IMR-90 (cell line): ENCODE results near the gene GIMD1. TPM values are rescaled to one million over a fixed set of nuclear protein-coding genes. Genes with fewer than 3 reads are reported as not detected.
A peak's percentile ranks its signal among the peaks of the same experiment; 100 is the strongest.

ENCODE experiments used
- ATAC-seq: fragments of 200-7000 bp; cut with Tn5 transposase; 2 replicates; pipeline ENCODE4 v1.9.1; 2020; ENCODE audit warnings: low read depth, mild to moderate bottlenecking, moderate library complexity
- BruUV-seq: library from RNA; stranded (reverse); fragments of 400-500 nt; replicated peaks from 2 replicates; lab custom pipeline; 2021; lab: Mats Ljungman, UMichigan
- CTCF ChIA-PET: fragments of 300-600 bp; formaldehyde crosslinking; extraction: SDS; loops from one replicate; lab custom pipeline; 2021; ENCODE audit warnings: antibody characterized with exemption; lab: Yijun Ruan, JAX
- POLR2A ChIA-PET: fragments of 300-600 bp; sonication (Branson Sonifier 250); formaldehyde crosslinking; loops from one replicate; lab custom pipeline; 2022; ENCODE audit warnings: antibody characterized with exemption; ENCODE audit not compliant: unreplicated experiment; lab: Charles Lee
- DNase-seq: peaks from one replicate; pipeline ENCODE4 v3.0.0; 2013
- H2AFZ ChIP-seq: replicated peaks from 2 replicates; pipeline ENCODE3; 2013; ENCODE audit warnings: low read length, mild to moderate bottlenecking; ENCODE audit not compliant: poor library complexity
- H2AK5ac ChIP-seq: 2 replicates; pipeline ENCODE4 v1.6.1; 2013; ENCODE audit warnings: low read depth, low read length, inconsistent platforms
- H2AK9ac ChIP-seq: replicated peaks from 2 replicates; pipeline ENCODE3; 2013; ENCODE audit warnings: mild to moderate bottlenecking, low read depth, low read length, moderate library complexity; ENCODE audit not compliant: poor library complexity
- H2BK120ac ChIP-seq: 2 replicates; pipeline ENCODE4 v1.6.1; 2013; ENCODE audit warnings: low read depth, low read length, inconsistent platforms
- H2BK15ac ChIP-seq: 3 replicates; pipeline ENCODE4 v1.6.1; 2013; ENCODE audit warnings: low read depth, low read length, inconsistent platforms
- H2BK20ac ChIP-seq: 2 replicates; pipeline ENCODE4 v1.6.1; 2013; ENCODE audit warnings: low read depth, mild to moderate bottlenecking, inconsistent platforms, low read length, moderate library complexity
- H2BK5ac ChIP-seq: 2 replicates; pipeline ENCODE4 v1.6.1; 2013; ENCODE audit warnings: mild to moderate bottlenecking, low read depth, low read length, inconsistent platforms; ENCODE audit not compliant: poor library complexity, severe bottlenecking
- H3K14ac ChIP-seq: replicated peaks from 2 replicates; pipeline ENCODE4 v1.6.1; 2013; ENCODE audit warnings: low read depth, low read length, inconsistent platforms
- H3K18ac ChIP-seq: 2 replicates; pipeline ENCODE4 v1.6.1; 2013; ENCODE audit warnings: low read depth, low read length, control low read depth
- H3K23ac ChIP-seq: 2 replicates; pipeline ENCODE4 v1.6.1; 2013; ENCODE audit warnings: low read depth, low read length, inconsistent platforms
- H3K27ac ChIP-seq: 2 replicates; pipeline ENCODE4 v1.5.1; 2013; ENCODE audit warnings: mild to moderate bottlenecking, control low read depth, low read length; ENCODE audit not compliant: insufficient read depth
- H3K27me3 ChIP-seq: 2 replicates; pipeline ENCODE4 v1.6.1; 2013; ENCODE audit warnings: low read length; ENCODE audit not compliant: control insufficient read depth, insufficient read depth
- H3K36me3 ChIP-seq: 2 replicates; pipeline ENCODE4 v1.6.1; 2013; ENCODE audit warnings: low read length, mixed read lengths; ENCODE audit not compliant: control insufficient read depth, insufficient read depth
- H3K4ac ChIP-seq: 2 replicates; pipeline ENCODE4 v1.6.1; 2013; ENCODE audit warnings: low read depth, low read length, inconsistent platforms
- H3K4me1 ChIP-seq: 2 replicates; pipeline ENCODE4 v1.6.1; 2013; ENCODE audit warnings: low read length, mixed read lengths; ENCODE audit not compliant: control insufficient read depth, insufficient read depth
- H3K4me2 ChIP-seq: 2 replicates; pipeline ENCODE4 v1.6.1; 2013; ENCODE audit warnings: low read depth, mild to moderate bottlenecking, control low read depth, low read length, moderate library complexity
- H3K4me3 ChIP-seq: 2 replicates; pipeline ENCODE4 v1.5.1; 2013; ENCODE audit warnings: low read depth, mild to moderate bottlenecking, control low read depth, low read length, moderate library complexity; ENCODE audit not compliant: insufficient read depth
- H3K56ac ChIP-seq: 2 replicates; pipeline ENCODE4 v1.6.1; 2013; ENCODE audit warnings: low read length, inconsistent platforms; ENCODE audit not compliant: insufficient read depth; ENCODE audit errors: extremely low read depth
- H3K79me1 ChIP-seq, 2 experiments: 2 replicates each; pipeline ENCODE4 v1.6.1; 2013; ENCODE audit warnings: low read length in 2 of 2, inconsistent platforms in 1 of 2, low read depth in 1 of 2
- H3K9ac ChIP-seq: 2 replicates; pipeline ENCODE4 v1.6.1; 2013; ENCODE audit warnings: low read depth, low read length, control low read depth
- H3K9me1 ChIP-seq: 2 replicates; pipeline ENCODE4 v1.6.1; 2013; ENCODE audit warnings: low read length, inconsistent platforms; ENCODE audit not compliant: insufficient read depth
- H3K9me3 ChIP-seq: 2 replicates; pipeline ENCODE4 v1.6.1; 2013; ENCODE audit warnings: low read length; ENCODE audit not compliant: control insufficient read depth, insufficient read depth
- H4K20me1 ChIP-seq: 2 replicates; pipeline ENCODE4 v1.6.1; 2013; ENCODE audit warnings: low read length, inconsistent platforms; ENCODE audit not compliant: insufficient read depth
- H4K5ac ChIP-seq: 2 replicates; pipeline ENCODE4 v1.6.1; 2013; ENCODE audit warnings: mild to moderate bottlenecking, low read depth, low read length, control low read depth
- H4K8ac ChIP-seq, 2 experiments: 2 replicates each; pipeline ENCODE4 v1.6.1; 2013; ENCODE audit warnings: low read depth in 2 of 2, low read length in 2 of 2, control low read depth in 1 of 2, inconsistent platforms in 1 of 2
- H4K91ac ChIP-seq: 2 replicates; pipeline ENCODE4 v1.6.1; 2013; ENCODE audit warnings: low read depth, low read length, inconsistent platforms; ENCODE audit not compliant: insufficient read depth
- BHLHE40 ChIP-seq: fragments of 150-350 bp; IDR thresholded peaks from 2 replicates; pipeline ENCODE4 v1.6.1; 2016; ENCODE audit warnings: mild to moderate bottlenecking, low read depth, low read length
- CEBPB ChIP-seq: IDR thresholded peaks from 2 replicates; pipeline ENCODE4 v1.6.1; 2012; ENCODE audit warnings: low read depth, low read length, improper control_type of control experiment
- CHD1 ChIP-seq: IDR thresholded peaks from 2 replicates; pipeline ENCODE4 v1.6.1; 2012; ENCODE audit warnings: low read depth, low read length, improper control_type of control experiment
- CTCF ChIP-seq: conservative IDR thresholded peaks from 2 replicates; pipeline ENCODE4 v1.5.1; 2012; ENCODE audit warnings: mild to moderate bottlenecking, low read depth, low read length, improper control_type of control experiment
- ELK1 ChIP-seq: fragments of 150-350 bp; IDR thresholded peaks from 2 replicates; pipeline ENCODE4 v1.6.1; 2016; ENCODE audit warnings: low read depth, mild to moderate bottlenecking, low read length, moderate library complexity, borderline replicate concordance
- FOS ChIP-seq: fragments of 150-350 bp; IDR thresholded peaks from 2 replicates; pipeline ENCODE4 v1.6.1; 2016; ENCODE audit warnings: low read depth, low read length
- MAFK ChIP-seq: IDR thresholded peaks from 2 replicates; pipeline ENCODE4 v1.6.1; 2012; ENCODE audit warnings: low read depth, low read length, improper control_type of control experiment
- MAZ ChIP-seq: IDR thresholded peaks from 2 replicates; pipeline ENCODE4 v1.6.1; 2012; ENCODE audit warnings: low read depth, mild to moderate bottlenecking, low read length, improper control_type of control experiment, moderate library complexity, borderline replicate concordance
- MXI1 ChIP-seq: IDR thresholded peaks from 2 replicates; pipeline ENCODE4 v1.6.1; 2012; ENCODE audit warnings: low read depth, mild to moderate bottlenecking, low read length, moderate library complexity, borderline replicate concordance
- NFE2L2 ChIP-seq: fragments of 150-350 bp; IDR thresholded peaks from 2 replicates; pipeline ENCODE4 v1.6.1; 2016; ENCODE audit warnings: low read depth, mild to moderate bottlenecking, low read length
- POLR2A ChIP-seq: IDR thresholded peaks from 2 replicates; pipeline ENCODE4 v1.6.1; 2012; ENCODE audit warnings: mild to moderate bottlenecking, low read depth, low read length
- RAD21 ChIP-seq: IDR thresholded peaks from 2 replicates; pipeline ENCODE4 v1.6.1; 2012; ENCODE audit warnings: low read length, improper control_type of control experiment
- RCOR1 ChIP-seq: IDR thresholded peaks from 2 replicates; pipeline ENCODE4 v1.6.1; 2012; ENCODE audit warnings: mild to moderate bottlenecking, low read length, improper control_type of control experiment; ENCODE audit not compliant: insufficient replicate concordance
- RFX5 ChIP-seq: IDR thresholded peaks from 2 replicates; pipeline ENCODE4 v1.8.0; 2012; ENCODE audit warnings: low read depth, mild to moderate bottlenecking, low read length, moderate library complexity
- SMC3 ChIP-seq: fragments of 150-350 bp; IDR thresholded peaks from 2 replicates; pipeline ENCODE4 v1.6.1; 2016; ENCODE audit warnings: low read depth, mild to moderate bottlenecking, antibody characterized with exemption, low read length, moderate library complexity
- USF2 ChIP-seq: fragments of 150-350 bp; IDR thresholded peaks from 2 replicates; pipeline ENCODE4 v1.6.1; 2017; ENCODE audit warnings: mild to moderate bottlenecking, antibody characterized with exemption, low read length, low read depth
- WGBS, 2 experiments: methylation state at CpG; one replicate each; pipeline versions ENCODE4 v1.1.5 to v1.1.7; 2013; ENCODE audit warnings: missing lambda C conversion rate in 2 of 2; ENCODE audit not compliant: insufficient read length in 1 of 2; ENCODE audit errors: extremely low coverage in 2 of 2; 5-methylcytosine and 5-hydroxymethylcytosine counted together
- dilution Hi-C: fragments of 300-500 bp; cut with HindIII; formaldehyde crosslinking; loops from one replicate; pipeline ENCODE4 v1.14.3; 2018; ENCODE audit warnings: low sequenced_read_pairs; ENCODE audit not compliant: unreplicated experiment
- in situ Hi-C: fragments of 300-500 bp; cut with MboI; formaldehyde crosslinking; loops from 3 replicates; pipeline ENCODE4 v1.14.3; 2019; ENCODE audit warnings: low sequenced_read_pairs, inconsistent platforms, mixed read lengths
- intact Hi-C: fragments of 100-400 bp; cut with micrococcal nuclease; formaldehyde crosslinking; loops from 2 replicates; pipeline ENCODE4 v1.10.0; 2022
- polyA plus RNA-seq, 3 experiments: library from polyadenylated mRNA; depleted of rRNA; stranded (reverse); fragments of >200 nt; gene quantifications; 2 replicates each; pipeline ENCODE4 v1.2.3, GENCODE V29; 2012; ENCODE audit warnings: low replicate concordance in 1 of 3
- total RNA-seq: library from RNA; depleted of rRNA; stranded (reverse); fragments of >200 nt; gene quantifications from 2 replicates; pipeline ENCODE4 v1.2.3, GENCODE V29; 2012

GIMD1 gene
- total and polyA plus RNA-seq, 2 of the 4 experiments (the other 2 are of a cell fraction) = 0.07 TPM; not detected in 1

GRCh38 chr4:106314960-106315359, 53.6 kb downstream of the GIMD1 start:
- ChIA-PET CTCF (interaction anchor here (1.0 to 1.9 kb wide), 2 partner anchors 49 to 52 kb away, joined by 5 to 6 read pairs; no protein-coding TSS in a partner anchor), POLR2A (no interaction called here)
- Histone ChIP-seq H3K4me1 (peaks cover 1% of the 10 kb centered on the region; the same call in 1 of the 2 replicates), H3K56ac (no peak overlapping the region; the same call in 1 of the 2 replicates), H3K23ac (no peak overlapping the region), H2BK120ac (no peak overlapping the region), H2AK5ac (no peak overlapping the region), H3K9ac (no peak overlapping the region), H2BK20ac (no peak overlapping the region), H4K8ac (no peak overlapping the region; a peak in 1 of 4 replicates), H3K4ac (no peak overlapping the region), H4K5ac (no peak overlapping the region), H3K18ac (no peak overlapping the region), H3K27ac (no peak overlapping the region), H2BK5ac (no peak overlapping the region), H3K79me1 (peaks cover 16 to 31% of the 10 kb centered on the region in 2 experiments; a peak in 3 of 4 replicates), H3K9me1 (no peaks in the 10 kb centered on the region), H3K14ac (no peak overlapping the region), H2AFZ (no peak overlapping the region), H3K4me3 (peak overlapping the region; percentile 70), H3K4me2 (peak overlapping the region; percentile 89), H3K27me3 (no peaks in the 10 kb centered on the region), H3K9me3 (no peaks in the 10 kb centered on the region), H4K91ac (no peak overlapping the region), H2AK9ac (no peak overlapping the region), H2BK15ac (no peak overlapping the region), H4K20me1 (no peaks in the 10 kb centered on the region), H3K36me3 (no peaks in the 10 kb centered on the region)
- no CpG with 5 or more reads among the region's 6 CpGs for WGBS, 2 experiments
- ATAC-seq (no peak), DNase-seq (no peak)
- intact Hi-C loops = loop anchor here (5.0 kb wide), 1 partner anchor 48 kb away; no protein-coding TSS in a partner anchor
- in situ Hi-C loops = no loop called here
- TF ChIP-seq RCOR1 (no peak), CHD1 (no peak), RFX5 (no peak), CTCF (no peak), MAZ (no peak), BHLHE40 (no peak), CEBPB (no peak), SMC3 (no peak), FOS (no peak), MXI1 (no peak), MAFK (no peak), ELK1 (no peak), RAD21 (no peak), POLR2A (no peak), NFE2L2 (no peak), USF2 (no peak)
- dilution Hi-C loops = no loop called here
- no TSS peak for BruUV-seq
